ENCODE measurements around the gene NDUFB6. TPM values are rescaled to one million over a fixed set of nuclear protein-coding genes. Genes with fewer than 3 reads are reported as not detected.

The NDUFB6 gene
- total RNA-seq, 2 donors from 2014 or later: 53.3 to 77.0 TPM

DNA sequence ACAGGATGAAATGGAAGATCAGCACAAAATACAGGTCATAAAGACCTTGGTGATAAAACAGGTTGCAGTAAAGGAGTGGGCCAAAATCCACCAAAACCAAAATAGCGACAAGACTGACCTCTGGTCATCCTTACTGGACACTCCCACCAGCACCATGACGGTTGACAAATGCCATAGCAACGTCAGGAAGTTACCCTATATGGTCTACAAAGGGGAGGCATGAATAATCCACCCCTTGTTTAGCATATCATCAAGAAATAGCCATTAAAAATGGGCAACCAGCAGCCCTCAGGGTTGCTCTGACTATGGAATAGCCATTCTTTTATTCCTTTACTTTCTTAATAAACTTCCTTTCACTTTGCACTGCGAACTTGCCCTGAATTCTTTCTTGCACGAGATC lies 6.0 kb upstream of the NDUFB6 start:
- Histone ChIP-seq H3K4me3 (no peak overlapping the region), H3K9me3 (no peaks in the 10 kb centered on the region)
- intact Hi-C loops (cut with DNase I): loop anchor here (10.0 kb wide), 1 partner anchor 54 kb away; the partner anchor contains the start of gene RIGI

GRCh38 chr9:32577316-32577715 lies 4.4 kb upstream of the NDUFB6 start:
- Histone ChIP-seq H3K4me1 (no peaks in the 10 kb centered on the region), H3K9ac (ENCODE audit: low read depth in 2 of 2, low read length in 2 of 2) (no peak overlapping the region), H3K36me3 (no peaks in the 10 kb centered on the region), H3K27me3 (no peaks in the 10 kb centered on the region), H3K9me3 (no peaks in the 10 kb centered on the region), H3K27ac (no peak overlapping the region), H3K4me3 (no peak overlapping the region)
- TF ChIP-seq, protein P1, sequence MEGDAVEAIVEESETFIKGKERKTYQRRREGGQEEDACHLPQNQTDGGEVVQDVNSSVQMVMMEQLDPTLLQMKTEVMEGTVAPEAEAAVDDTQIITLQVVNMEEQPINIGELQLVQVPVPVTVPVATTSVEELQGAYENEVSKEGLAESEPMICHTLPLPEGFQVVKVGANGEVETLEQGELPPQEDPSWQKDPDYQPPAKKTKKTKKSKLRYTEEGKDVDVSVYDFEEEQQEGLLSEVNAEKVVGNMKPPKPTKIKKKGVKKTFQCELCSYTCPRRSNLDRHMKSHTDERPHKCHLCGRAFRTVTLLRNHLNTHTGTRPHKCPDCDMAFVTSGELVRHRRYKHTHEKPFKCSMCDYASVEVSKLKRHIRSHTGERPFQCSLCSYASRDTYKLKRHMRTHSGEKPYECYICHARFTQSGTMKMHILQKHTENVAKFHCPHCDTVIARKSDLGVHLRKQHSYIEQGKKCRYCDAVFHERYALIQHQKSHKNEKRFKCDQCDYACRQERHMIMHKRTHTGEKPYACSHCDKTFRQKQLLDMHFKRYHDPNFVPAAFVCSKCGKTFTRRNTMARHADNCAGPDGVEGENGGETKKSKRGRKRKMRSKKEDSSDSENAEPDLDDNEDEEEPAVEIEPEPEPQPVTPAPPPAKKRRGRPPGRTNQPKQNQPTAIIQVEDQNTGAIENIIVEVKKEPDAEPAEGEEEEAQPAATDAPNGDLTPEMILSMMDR (IDR thresholded peaks at IDR 0.05): no peak
- intact Hi-C loops (cut with DNase I): loop anchor here (10.0 kb wide), 1 partner anchor 53 kb away; the partner anchor contains the start of gene RIGI
- DNase-seq: no peak

More for the DNA sequence above, 6.0 kb upstream of the NDUFB6 start:
- no peak overlapping the region for H3K9ac ChIP-seq (ENCODE audit: low read depth in 2 of 2, low read length in 2 of 2)
- no peak for DNase-seq
- no peaks in the 10 kb centered on the region for H3K4me1 ChIP-seq
- no peaks in the 10 kb centered on the region for H3K36me3 ChIP-seq
- no peak overlapping the region for H3K27ac ChIP-seq
- no peaks in the 10 kb centered on the region for H3K27me3 ChIP-seq
- TF ChIP-seq, protein P1 (IDR thresholded peaks at IDR 0.05): no peak

- H3K36me3 ChIP-seq: no peaks in the 10 kb centered on the region
- no peaks in the 10 kb centered on the region for H3K27me3 ChIP-seq
- TF ChIP-seq, protein P1 (IDR thresholded peaks at IDR 0.05): no peak
- DNase-seq: no peak
- intact Hi-C loops (cut with DNase I): loop anchor here (5.0 to 10.0 kb wide), 2 partner anchors 50 to 143 kb away; partner anchors contain the start of gene RIGI
- no peak overlapping the region for H3K9ac ChIP-seq (ENCODE audit: low read depth in 2 of 2, low read length in 2 of 2)
- peaks cover 9% of the 10 kb centered on the region for H3K4me1 ChIP-seq
- H3K9me3 ChIP-seq: no peaks in the 10 kb centered on the region
- H3K4me3 ChIP-seq: no peak overlapping the region
- H3K27ac ChIP-seq: no peak overlapping the region
These were observed 1.9 kb upstream of the NDUFB6 start for GRCh38 chr9:32574858-32575257.

GRCh38 chr9:32573821-32574220 lies 862 bp upstream of the NDUFB6 start:
- TF ChIP-seq, protein P1 (IDR thresholded peaks at IDR 0.05): no peak
- no peak for DNase-seq
- Histone ChIP-seq H3K27me3 (no peaks in the 10 kb centered on the region), H3K27ac (no peak overlapping the region), H3K4me1 (peaks cover 9% of the 10 kb centered on the region), H3K36me3 (no peaks in the 10 kb centered on the region), H3K4me3 (peak overlapping the region; percentile 76), H3K9me3 (no peaks in the 10 kb centered on the region), H3K9ac (ENCODE audit: low read depth in 2 of 2, low read length in 2 of 2) (no peak overlapping the region)
- intact Hi-C loops (cut with DNase I): loop anchor here (2.0 to 10.0 kb wide), 3 partner anchors 49 to 191 kb away; partner anchors contain the start of gene RIGI

DNA sequence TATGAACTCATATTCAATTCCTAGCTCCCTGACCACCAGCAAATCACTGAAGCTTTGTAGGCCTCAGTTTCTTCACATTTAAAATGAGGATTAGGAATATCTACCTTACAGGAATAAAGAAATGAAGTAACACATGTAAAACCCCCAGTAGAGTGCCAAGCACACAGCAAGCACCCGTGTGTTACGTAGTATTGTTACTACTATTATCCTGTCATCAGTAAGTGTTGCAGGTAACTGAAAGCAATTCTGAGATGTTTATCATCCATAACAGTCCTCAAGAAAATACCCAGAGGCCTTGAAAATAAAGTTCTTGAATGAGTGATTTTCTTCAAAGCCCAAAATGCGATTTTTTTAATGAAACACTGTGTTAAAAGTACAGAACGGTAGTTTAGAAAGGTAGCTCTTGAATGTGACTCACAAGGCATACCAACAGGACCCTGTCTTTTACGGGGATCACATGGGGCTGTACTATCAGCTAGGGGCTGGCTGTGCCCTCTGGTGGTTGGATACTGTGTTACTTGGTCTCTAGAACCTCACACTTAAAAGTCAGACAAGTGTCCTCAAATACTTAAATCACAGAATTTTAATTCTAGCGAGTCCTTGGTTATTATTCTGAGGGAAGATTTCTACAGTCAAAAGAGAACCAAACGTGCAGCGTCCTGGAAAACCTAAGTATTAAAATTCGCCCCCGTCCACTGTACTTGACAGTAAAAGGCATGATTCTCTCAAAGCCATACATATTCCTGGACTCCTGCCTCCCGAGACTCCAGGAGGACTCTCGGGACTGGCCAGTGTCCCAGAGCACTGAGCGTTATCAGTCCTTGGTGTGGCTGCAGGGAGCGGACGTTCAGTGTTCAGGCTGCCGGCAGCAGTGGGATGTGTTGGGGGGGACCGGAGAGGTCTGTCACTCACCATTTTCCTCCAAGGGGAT lies 725 bp downstream of the NDUFB6 start:
- no peaks in the 10 kb centered on the region for H3K36me3 ChIP-seq
- intact Hi-C loops (cut with DNase I): loop anchor here (2.0 to 10.0 kb wide), 3 partner anchors 47 to 189 kb away; partner anchors contain the start of gene RIGI
- H3K27me3 ChIP-seq: no peaks in the 10 kb centered on the region
- H3K9me3 ChIP-seq: no peaks in the 10 kb centered on the region
- TF ChIP-seq, protein P1 (IDR thresholded peaks at IDR 0.05): peak; percentile 67
- H3K27ac ChIP-seq: peak overlapping the region; percentile 97
- peak overlapping the region; percentile 76 for H3K4me3 ChIP-seq
- H3K9ac ChIP-seq (ENCODE audit: low read depth in 2 of 2, low read length in 2 of 2): peak overlapping the region; percentile 76 to 98
- peaks cover 9% of the 10 kb centered on the region for H3K4me1 ChIP-seq
- DNase-seq: peak; percentile 80

Data from colonic mucosa (tissue), 4 donors.